Myometrial cell (primary cell): ENCODE measurements around the gene NAAA. TPM values are rescaled to one million over a fixed set of nuclear protein-coding genes. Genes with fewer than 3 reads are reported as not detected.

Experiments
- total RNA-seq: library from RNA; depleted of rRNA; stranded (reverse); fragments of >200 nt; gene quantifications from 2 replicates; pipeline ENCODE4 v1.2.3, GENCODE V29; 2015

Gene NAAA
- total RNA-seq = 32.9 and 97.7 TPM in 2 replicates

GRCh38 chr4:75940692-75941253, at the start of gene NAAA:
NAAA (minus strand) TSS chr4:75941013; CDS start chr4:75940949, 64 bp downstream.

GRCh38 chr4:75902352-75902751, 38.5 kb downstream of the NAAA start, which contains the start of gene PPEF2:
PPEF2 (minus strand) TSS chr4:75902452; CDS start chr4:75896325, 6,127 bp downstream.

Other genes with a start within 250 kb of the NAAA start
- 98.3 and 128 TPM in 2 replicates for gene USO1, start 216.4 kb downstream of the NAAA start, total RNA-seq
- not detected in 2 replicates for gene PPEF2, start 38.6 kb downstream of the NAAA start, total RNA-seq
- 21.6 and 25.3 TPM in 2 replicates for gene SDAD1, start 49.9 kb upstream of the NAAA start, total RNA-seq
- not detected in 2 replicates for gene CXCL9, start 66.5 kb upstream of the NAAA start, total RNA-seq
- not detected in 2 replicates for gene CXCL10, start 82.5 kb upstream of the NAAA start, total RNA-seq
- not detected in 2 replicates for gene CXCL11, start 95.1 kb upstream of the NAAA start, total RNA-seq
- gene ART3, start 133.7 kb upstream of the NAAA start, total RNA-seq = not detected in 2 replicates
- 38.5 and 46.7 TPM in 2 replicates for gene NUP54, start 207.4 kb upstream of the NAAA start, total RNA-seq